RPMI8226 (cell line): Measurements from ENCODE around the gene PARD6A.

ENCODE experiments used
- DNase-seq: peaks from one replicate; pipeline ENCODE4 v3.0.0-alpha.2; 2015

The PARD6A gene

DNA sequence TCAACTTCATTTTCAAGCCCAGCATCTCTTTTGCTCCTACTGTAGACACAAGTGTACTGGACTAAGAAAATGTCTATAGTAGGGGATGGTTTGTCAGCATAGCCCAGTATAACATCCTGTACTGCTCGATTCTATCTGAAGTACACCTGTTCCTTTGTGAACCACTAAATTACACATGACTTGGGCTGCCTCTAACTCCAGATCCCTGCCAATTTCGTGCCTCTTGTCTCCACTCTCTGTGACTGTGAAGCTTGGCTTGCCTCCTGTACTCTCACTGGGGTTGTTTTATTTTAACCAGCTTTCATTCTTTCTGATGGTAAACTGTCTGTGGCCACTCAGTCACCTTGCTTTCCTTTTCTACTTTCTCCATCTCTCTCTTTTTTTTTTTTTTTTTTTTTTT is 33.9 kb downstream of the PARD6A start:
- DNase-seq, result no peak

DNA sequence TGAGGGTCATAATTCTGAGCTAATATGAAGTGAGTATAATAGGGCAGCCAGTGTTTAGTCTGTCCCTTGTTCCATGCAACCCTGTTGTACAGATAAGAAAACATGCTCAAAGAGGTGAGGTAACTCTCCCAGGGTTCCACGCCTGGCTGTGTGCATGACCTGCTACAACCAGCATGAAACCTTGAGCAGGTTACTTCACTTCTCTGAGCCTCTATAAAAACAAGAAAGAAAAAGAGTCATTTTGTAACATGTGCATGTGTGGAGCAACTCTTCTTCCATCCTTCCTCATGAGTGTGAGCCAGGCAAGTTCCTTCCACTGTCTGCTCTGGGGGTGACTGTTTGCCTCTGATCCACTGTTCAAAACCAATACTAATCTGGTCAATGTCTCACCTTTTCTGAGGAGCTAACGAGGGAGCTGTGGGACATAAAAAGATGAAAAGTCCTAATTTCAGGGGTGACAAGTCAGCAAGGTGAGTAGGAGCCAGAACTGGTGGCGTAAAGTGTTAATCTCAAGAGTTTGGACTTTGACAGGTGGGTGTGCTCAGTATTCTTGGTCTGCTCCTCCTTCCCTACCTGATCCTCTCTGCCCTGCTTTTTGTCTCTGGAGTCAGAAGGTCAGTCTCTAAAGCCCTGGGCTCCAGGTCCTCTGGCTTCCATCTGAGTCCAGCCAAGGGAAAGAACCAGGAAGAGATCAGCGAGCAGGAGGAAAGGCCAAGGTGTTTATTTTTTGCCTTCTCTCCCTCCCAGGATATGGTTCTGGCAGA is 36.8 kb downstream of the PARD6A start:
- no peak for DNase-seq

DNA sequence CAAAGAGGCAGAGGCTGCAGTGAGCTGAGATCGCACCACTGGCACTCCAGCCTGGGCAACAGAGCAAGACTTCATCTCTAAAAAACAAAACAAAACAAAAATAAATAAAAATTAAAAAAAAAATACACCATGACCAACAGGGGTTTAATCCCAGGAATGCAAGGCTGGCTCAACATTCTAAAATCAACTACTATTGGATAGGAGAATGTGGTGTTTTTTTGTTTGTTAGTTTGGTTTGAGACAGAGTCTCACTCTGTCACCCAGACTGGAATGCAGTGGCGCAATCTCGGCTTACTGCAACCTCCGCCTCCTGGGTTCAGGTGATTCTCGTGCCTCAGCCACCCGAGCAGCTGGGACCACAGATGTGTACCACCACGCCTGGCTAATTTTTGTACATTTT is 38.5 kb downstream of the PARD6A start:
- no peak for DNase-seq

DNA sequence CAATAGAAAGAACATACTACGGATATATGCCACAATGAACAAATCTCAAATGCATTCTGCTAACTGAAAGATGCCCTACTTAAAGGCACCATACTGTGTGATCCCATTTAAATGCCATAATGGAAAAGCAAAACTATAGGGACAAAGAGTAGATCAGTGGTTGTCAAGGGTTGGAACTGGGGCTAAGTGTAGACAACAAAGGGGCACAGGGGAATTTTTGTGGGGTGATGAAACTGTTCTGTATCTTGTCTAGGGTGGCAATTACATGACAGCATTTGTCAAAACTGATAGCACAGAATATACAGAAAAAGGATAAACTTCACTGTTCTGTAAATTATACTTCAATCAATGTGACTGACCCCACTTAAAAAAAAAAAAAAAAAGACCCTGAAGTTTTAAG is 40.7 kb downstream of the PARD6A start:
- DNase-seq, result no peak

DNA sequence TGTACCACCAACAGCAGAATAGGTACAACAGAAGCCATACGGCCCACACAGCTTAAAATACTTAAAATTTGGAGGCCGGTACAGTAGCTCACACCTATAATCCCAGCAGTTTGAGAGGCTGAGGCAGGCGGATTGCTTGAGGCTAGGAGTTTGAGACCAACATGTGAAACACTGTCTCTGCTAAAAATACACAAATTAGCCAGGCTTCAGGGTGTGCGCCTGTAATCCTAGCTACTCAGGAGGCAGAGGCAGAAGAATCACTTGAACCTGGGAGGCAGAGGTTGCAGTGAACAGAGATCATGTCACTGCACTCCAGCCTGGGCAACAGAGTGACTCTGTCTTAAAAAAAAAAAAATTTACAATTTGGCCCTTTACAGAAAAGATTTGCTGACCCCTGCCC is 41.4 kb downstream of the PARD6A start:
- no peak for DNase-seq

DNA sequence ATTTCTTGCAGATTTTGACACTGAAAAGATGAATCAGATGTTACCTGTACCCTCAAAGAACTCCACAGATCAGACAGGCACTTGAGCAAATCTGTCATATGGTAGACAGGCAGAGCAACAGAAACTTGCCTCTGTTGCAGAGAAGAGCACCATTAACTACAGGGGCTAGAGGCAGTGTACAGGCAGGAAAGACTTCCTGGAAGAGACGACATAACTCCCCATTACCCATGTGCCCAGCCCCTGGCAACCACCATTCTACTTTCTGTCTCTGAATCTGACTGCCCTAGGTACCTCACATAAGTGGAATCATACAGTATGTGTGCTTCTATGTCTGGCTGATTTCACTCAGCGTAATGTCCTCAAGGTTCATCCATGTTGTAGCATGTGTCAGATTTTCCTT is 42.9 kb downstream of the PARD6A start:
- no peak for DNase-seq

DNA sequence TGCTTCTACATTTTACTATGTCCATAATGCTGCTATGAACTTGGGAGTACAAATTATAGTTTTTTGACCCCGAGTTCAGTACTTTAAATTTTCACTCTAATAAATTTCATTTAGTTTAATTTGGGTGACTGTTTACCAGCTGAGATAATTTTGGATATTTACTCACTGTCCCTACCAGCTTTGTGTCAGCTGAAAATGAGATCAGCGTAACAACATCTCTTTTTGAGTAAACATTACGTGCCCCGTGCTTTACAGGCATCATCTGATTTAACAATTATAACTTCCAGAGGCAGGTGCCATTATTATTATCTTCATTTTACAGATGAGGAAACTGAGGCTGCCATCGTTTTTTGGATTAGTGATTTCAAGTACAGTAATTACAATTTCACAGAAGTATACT is 43.4 kb downstream of the PARD6A start:
- no peak for DNase-seq

DNA sequence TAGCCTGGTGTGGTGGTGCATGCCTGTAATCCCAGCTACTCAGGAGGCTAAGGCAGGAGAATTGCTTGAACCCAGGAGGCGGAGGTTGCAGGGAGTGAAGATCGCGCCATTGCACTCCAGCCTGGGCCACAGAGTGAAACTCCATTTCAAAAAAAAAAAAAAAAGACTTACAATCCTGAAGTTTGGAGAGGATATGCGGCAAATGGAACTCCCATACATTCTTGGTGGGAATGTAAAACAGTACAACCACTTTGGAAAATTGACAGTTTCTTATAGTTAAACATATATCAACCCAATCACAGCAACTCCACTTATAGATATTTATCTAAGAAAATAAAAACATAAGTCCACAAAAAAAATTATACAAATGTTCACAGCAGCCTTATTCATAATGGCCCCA is 46.5 kb downstream of the PARD6A start:
- no peak for DNase-seq

DNA sequence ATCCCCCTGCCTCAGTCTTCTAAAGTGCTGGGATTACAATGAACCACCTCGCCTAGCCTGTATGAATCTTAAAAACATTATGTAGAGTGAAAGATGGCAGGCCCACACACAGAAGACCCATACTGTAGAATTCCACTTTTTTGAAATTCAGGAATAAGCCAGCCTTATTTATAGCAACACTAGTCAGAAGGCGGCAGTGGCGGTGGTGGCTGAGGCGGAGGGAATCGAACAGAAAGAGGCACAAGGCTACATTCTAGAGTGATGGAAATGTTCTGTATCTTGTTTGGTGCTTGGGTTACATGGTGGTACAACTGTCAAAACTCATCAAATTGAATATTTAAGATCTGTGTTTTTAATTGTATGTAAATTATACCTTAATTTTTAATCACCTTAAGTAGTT is 47.0 kb downstream of the PARD6A start:
- DNase-seq, result no peak

DNA sequence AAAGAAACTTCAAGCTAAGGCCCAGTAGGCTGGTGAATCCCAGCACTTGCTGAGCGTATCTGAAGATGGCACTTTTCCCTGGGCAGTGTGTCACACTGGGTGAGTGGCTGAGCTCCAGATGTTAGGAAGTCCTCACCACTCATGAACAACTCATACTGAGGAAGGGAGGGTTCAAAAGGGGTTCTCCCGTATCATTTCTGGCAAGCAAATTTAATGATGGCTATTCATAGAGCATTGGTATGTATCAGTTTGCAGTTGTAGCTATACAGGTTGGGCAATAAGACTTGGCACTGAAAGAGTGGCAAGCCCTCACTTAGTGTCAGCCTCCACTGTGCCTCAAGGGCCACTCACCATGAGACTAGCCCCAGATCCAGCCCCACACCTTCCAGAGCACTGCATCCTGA is 47.6 kb downstream of the PARD6A start:
- no peak for DNase-seq

DNA sequence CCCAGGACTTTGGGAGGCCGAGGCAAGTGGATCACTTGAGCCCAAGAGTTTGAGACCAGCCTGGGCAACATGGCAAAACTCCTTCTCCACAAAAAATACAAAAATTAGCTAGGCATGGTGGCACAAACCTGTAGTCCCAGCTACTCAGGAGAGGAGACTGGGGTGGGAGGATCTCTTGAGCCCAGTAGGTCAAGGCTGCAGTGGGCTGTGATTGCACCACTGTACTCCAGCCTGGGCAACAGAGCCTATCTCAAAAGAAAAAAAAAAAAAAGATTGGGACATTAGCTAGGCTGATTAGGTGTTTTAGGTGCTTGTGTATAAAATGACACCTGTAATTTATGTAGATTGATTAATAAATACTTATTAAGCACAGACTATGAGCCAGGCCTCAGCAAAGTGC is 48.3 kb downstream of the PARD6A start:
- no peak for DNase-seq

DNA sequence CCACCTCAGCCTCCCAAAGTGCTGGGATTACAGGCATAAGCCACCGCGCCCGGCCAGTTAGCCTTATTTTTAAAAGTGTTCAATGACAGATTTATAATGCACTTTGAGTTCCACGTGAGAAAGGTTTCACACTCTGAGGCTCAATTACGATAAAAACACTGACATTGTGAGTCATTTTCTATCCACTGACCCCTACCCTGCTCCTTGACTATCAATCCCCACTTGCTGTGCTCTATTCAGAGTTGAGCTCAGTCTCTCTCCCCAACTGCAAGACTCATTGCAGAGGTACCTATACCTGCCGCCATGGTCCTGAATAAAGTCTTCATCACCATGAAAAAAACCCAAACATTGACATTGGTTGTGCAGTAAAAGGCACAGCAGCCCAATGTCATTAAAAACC is 49.8 kb downstream of the PARD6A start:
- no peak for DNase-seq
